Left forelimb (tissue), 1 donor: ENCODE measurements around the gene URM1.
"Not testable (repeated sequence)": the region's sequence is repeated elsewhere in the genome, so short reads cannot be mapped to it uniquely, and the experiment has no call there.

Source experiments
- DNase-seq: peaks from one replicate; pipeline ENCODE4 v3.0.0-alpha.2; 2018; ENCODE audit warnings: low spot score

Gene URM1

DNA sequence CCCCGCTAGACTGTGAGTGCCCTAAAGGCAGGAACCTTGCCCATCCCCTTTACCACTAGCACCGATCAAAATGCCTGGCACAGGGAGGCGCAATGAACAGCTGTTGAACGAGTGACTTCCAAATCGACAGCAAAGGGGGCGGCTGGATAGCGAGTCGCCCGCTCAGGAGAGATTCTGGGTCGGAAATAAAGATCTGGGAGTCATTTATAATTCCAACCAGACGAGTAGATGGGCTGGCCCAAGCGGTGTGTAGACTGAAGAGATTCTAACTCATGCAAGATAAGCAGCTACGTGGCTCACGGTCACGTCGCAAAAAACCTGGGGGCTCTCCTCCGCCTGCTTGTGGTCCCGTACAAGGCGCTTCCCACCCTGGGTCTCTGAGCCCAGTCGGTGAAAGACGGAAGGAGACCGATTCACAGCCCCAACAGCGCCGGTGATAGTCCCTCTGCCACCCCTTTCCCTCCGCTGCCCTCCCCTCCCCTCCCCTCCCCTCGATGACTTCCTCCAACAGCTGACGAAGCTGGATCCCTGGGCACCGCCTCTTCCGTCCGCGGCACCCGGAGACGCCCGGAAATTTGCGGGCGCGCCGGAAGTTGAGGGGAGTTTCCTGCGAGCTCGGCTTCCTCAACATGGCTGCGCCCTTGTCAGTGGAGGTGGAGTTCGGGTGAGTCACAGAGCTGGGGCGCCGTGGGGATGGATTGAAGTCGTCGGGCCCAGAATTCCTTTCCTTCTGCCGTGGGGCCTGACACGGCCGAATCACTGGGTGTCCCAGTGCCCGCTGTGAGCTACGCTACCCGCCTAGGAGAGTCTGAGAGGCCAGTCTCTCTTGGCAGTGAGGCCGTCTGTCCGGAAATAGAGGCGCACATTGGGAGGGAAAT is at the start of gene URM1:
Gene URM1, plus strand, starts transcription at position 623 of the 878 bp plus-strand sequence. Its CDS starts 7 bp downstream, at position 630.
- peak; percentile 98 for DNase-seq

DNA sequence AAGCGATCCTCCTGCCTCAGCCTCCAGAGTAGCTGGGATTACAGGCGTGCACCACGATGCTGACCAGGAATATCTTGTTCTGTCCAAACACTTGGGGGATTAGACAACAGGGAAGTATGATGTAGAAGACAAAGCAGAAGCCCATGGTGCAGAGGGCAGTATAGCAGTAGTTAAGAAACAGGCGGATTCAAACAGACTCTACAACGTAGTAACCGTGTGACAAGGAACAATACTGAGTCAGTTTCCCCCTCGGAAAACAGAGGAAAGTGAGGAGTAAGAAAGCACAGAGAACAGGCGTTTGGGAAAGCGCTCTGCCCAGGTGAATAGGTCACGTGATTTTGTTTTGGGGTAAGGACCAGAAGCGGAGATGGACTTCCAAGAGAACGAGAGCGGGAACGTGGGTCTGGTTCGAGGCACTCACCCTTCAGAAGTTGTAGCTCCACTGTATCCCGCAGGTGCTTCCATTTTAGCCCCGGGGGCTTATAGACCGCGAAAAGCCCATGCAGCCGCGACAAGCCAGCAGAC is 49.2 kb upstream of the URM1 start:
- no peak for DNase-seq

DNA sequence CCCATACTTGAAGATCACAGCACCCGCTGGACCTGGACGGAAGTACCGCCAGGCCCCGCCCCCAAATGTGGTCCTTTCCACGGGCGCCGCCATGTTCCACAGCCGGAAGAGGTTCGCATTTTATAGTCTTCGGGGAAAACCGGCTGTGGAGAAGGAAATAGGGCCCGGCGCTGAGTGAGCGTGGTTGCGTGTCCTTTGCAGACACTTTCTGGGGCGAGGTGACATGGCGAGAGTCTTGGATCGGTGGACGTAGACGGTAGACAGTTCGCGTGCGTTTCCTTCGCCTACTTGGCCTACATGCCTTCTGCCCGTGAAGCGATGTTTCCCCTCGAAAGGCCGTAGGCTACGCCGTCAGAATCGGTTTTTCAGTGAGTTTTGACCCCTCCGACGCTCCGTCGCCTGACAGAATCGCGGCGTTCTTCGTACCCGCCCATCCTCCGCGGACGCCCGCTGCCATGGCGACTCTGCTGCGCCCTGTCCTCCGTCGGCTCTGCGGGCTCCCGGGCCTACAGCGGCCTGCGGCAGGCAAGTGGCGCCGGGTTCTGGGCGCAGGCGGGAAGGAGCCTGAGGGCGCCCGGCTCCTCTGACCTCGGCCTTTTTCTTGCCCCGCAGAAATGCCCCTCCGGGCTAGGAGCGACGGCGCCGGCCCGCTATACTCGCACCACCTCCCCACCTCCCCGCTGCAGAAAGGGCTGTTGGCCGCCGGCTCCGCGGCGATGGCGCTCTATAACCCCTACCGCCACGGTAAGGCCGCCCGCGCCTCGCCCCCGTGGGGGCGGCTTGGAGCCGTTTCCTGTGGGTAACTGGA is 48.6 kb upstream of the URM1 start, which contains the start of the genes COQ4 and TRUB2:
Gene COQ4, plus strand, starts transcription at position 436 of the 808 bp plus-strand sequence. Its CDS starts 20 bp downstream, at position 456.
Gene TRUB2, minus strand, starts transcription at position 44 of the 808 bp plus-strand sequence. Its CDS starts 39 bp downstream, at position 5.
- DNase-seq: peak; percentile 97

DNA sequence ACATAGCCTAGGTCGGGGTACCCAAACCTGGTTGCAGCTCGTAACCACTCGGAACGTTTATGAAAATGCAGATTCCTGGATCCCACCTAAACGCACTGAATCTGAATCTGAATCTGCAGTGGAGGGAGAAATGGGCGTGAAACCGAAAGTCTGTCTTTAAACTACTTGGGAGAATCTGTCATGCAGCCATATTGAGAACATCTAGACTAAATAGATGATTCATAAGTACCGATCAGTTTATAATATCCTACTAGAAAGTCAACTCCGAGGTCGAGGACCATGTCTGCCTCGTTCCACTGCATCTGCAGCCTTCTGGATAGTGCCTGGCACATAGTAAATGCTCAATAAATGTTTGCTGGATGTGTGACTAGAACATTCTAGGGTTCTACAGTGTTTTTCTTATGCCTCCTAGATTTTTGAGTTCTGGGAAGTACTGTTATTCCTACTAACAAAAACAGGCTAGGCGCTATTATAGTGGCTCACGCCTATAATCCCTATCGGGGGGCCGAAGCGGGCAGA is 47.9 kb upstream of the URM1 start:
- no peak for DNase-seq

DNA sequence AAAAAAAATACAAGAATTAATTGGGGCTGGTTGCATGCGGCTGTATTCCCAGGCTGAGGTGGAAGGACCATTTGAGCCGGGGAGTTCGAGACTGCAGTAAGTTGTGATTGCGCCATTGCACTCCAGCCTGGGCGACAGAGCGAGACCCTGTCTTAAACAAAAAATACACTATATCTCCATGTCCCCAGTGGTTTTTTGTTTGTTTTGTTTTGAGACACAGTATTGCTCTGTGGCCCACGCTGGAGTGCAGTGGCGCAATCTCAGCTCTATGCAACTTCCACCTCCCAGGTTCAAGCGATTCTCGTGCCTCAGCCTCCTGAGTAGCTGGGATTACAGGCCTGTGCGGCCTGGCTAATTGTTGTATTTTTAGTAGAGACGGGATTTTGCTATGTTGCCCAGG is 47.4 kb upstream of the URM1 start:
- DNase-seq: no peak

DNA sequence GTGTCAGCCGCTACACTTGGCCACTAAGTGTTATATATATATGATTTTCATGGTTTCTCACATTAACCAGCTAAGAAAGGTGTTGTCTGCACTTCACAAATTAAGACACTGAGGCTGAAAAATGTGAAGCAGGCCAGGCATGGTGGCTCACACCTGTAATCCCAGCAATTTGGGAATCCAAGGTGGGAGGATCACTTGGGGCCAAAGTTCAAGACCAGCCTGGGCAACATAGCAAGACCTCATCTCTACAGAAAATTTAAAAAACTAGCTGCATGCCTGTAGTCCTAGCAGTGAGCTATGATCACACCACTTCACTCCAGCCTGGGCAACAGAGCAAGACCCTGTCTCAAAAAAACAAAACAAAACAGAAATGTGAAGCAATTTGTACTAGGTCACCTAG is 46.8 kb upstream of the URM1 start:
- DNase-seq: no peak

DNA sequence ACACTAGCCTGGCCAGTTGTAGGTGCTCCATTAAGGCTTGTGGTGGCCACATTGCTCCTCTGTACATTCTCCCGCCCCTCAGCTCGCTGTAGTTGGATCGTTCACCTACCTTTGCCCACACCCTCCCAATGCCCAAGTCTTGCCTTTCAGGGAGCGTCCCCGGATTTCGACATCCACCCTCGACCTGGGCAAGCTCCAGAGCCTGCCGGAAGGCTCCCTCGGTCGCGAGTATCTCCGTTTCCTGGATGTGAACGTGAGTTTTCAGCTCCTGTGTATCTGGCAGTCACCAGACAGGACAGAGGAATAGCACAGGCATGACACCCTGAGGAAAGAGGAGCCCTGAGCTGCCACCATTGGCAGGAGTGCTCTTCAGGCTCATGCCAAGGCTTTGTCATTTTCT is 45.5 kb upstream of the URM1 start:
- no peak for DNase-seq

DNA sequence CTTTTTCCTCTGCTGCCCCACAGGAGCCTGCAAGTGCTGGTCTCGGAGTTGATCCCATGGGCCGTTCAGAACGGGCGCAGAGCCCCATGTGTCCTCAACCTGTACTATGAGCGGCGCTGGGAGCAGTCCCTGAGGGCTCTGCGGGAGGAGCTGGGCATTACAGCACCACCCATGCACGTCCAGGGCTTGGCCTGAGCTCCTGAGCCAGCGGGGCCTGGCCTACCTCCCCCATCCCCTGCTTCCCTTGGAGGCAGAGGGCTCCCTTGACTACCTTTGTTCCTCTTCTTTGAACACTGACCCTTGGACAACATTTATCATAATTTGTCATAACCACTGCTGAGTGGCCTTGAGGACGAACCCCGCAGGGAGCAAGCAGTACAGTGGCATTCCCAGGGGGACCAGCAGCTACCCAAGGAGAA is 37.7 kb upstream of the URM1 start:
- no peak for DNase-seq

DNA sequence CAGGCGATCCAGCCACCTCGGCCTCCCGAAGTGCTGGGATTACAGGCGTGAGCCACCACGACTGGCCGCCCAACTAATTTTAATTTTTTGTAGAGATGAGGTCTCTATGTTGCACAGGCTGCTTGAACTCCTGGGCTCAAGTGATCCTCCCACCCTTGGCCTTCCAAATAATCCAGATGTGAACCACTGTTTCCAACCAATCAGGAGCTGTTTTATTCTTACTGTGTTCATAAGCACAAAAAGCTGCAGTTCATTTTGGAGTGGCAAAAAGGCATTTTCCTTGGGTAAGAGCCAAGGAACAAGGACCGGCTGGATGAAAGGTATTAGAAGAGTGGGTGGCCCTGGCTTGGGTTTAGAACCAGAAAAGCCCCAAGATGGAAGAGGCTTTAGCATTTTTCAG is 36.0 kb upstream of the URM1 start:
- DNase-seq: no peak

DNA sequence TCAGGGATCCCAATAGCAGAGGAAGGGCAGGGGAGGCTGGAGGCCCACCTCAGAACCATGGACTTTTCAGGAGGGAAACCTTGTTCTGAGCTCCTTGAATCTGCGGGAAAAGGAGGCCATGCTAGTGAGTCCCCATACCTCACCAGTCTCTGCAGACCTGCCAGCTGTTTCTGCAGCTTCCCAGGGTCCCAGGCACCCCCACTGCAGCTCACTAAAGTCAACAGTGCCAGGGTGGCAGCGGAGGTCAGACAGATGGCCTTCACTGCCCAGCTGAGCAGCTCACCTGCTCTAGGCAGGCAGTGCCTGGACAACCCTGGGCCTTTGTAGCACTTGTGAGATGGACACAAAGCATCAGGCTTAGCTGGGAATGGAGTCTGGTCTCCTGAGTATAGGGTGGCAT is 35.3 kb upstream of the URM1 start:
- no peak for DNase-seq

DNA sequence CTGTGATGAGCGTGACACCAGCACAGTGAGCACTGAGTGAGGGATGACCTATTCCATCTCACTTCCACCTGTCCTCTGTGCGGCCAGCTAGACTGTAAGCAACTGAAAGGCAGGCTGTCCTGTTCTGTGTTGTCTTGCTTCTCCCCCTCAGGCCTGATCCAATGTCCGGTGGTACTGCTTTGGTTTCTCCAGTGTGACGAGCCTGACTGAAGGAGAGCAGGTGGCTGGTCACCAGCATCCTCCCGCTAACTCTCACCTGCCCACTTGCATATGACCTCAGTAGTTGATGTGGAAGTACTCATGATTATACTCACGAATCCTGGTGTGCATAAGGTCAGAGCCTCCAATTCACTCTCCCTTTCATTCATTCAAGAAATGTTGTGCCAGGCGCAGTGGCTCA is 33.2 kb upstream of the URM1 start:
- DNase-seq: no peak

DNA sequence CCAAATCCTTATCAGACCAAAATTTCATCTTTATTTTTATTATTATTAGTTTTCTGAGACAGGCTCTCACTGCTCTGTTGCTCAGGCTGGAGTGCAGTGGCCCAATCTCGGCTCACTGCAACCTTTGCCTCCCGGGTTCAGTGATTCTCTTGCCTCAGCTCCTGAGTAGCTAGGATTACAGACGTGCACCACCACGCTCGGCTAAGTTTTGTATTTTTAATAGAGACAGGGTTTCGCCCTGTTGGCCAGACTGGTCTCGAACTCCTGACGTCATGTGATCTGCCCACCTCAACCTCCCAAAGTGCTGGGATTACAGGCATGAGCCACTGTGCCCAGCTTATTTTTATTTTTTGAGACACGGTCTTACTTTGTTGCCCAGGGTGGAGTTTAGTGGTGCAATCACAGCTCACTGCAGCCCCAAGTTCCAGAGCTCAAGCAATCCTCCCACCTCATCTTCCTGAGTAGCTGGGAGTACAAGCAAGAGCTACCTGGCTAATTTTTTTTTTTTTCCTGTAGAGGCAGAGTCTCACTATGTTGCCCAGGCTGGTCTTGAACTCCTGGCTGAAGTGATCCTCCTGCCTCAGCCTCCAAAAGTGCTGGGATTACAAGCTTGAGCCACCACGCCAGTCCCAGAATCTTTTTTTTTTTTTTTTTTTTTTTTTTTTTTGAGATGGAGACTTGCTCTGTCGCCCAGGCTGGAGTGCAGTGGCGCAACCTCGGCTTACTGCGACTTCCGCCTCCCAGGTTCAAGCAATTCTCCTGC is 32.1 kb upstream of the URM1 start:
- not testable (repeated sequence) for DNase-seq

DNA sequence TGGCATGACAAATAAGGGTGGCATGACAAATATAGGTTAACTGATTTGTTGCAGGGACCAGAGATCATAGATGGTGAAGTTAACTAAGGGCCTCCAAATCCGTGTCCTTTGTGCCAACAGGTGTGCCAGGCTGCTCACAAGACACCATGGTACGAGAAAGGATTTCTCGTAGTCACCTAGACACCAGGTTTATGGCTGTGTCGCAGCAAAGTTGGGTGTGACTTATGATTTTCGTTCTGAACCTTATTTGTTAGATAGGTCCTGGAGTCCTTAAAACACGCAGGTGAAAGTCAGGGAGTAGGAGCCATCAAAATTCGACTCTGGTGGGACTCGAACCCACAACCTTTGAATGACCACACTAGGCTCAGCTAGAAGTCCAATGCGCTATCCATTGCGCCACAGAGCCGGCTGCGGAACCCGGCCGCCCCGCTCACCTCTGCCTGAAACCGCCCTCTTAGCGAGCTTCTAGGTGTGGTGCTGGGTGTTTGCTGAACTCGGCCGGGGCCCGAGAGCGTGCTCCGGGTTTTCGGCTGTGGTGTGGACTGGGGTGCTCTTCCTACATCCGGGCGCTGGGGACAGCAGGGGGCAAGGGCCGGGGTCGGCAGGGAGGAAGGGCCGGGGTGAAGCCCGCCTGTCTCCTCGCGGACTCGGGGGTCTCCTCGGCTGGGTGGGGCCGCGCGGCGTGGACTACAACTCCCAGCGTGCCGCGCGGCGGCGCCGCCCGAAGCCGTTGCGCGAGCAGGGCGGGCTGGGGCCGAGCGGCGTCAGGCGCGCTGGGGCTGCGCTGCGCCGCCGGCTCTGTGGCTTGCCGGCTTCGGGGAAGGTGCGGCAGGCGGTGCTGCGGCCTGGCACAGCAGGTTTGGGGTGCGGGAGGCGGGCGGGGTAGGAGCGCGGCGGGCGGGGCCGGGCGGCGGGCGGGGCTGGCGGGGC is 31.1 kb upstream of the URM1 start, which contains the start of gene SLC27A4:
Gene SLC27A4, plus strand, starts transcription at position 767 of the 930 bp plus-strand sequence. CDS start 2,606 bp downstream, outside the sequence.
- peak; percentile 83 for DNase-seq

DNA sequence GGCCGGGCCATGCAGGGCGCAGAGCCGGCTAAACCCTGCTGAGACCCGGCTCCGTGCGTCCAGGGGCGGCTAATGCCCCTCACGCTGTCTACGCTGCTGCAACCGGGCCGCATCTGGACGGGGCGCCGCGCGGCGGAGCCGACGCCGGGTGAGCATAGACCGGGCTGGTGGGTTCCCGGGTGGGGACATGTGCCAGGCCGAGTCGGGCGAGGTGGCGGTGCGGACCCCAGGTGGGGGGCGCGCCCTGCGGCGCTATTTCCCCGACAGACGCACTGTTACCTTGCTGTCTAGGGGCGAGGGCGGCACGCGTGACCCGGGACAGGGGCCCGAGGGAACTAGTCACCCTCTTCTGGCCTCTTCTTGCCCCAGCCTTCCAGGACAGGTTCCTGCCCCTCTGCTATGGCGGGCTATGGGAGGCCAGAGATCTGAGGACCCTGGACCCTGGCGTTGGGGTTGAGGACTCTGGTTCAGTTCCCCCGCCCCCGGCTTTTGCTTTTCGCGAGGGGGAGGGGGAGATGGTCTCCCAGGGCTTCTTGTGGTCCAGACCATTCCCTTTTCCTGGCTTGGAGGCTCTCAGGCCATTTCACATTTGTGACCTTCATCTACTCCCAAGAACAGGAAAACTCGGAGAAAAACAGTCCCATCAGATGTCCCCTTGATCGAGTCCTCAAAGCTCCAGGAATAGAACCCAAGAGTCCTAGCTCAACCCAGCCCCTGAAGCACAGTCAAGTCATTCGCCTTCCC is 30.3 kb upstream of the URM1 start:
- DNase-seq: no peak

DNA sequence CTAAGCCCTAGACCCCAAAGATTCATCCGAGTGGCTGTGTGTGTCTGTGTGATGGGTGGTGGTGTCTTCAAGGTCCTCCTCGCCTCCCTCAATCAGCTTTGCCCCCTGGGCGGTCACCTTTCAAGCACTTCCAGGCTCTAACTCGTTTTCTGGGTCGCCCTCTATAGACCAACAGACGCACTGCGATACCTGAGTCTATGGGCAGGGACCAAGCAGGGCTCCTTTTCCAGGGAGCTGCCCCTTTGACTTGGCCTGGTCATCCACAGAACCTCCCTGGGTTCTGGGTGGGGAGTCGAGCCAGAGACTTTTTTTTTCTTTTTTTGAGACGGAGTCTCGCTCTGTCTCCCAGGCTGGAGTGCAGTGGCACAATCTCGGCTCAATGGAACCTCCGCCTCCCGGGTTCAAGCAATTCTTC is 29.7 kb upstream of the URM1 start:
- DNase-seq: no peak

DNA sequence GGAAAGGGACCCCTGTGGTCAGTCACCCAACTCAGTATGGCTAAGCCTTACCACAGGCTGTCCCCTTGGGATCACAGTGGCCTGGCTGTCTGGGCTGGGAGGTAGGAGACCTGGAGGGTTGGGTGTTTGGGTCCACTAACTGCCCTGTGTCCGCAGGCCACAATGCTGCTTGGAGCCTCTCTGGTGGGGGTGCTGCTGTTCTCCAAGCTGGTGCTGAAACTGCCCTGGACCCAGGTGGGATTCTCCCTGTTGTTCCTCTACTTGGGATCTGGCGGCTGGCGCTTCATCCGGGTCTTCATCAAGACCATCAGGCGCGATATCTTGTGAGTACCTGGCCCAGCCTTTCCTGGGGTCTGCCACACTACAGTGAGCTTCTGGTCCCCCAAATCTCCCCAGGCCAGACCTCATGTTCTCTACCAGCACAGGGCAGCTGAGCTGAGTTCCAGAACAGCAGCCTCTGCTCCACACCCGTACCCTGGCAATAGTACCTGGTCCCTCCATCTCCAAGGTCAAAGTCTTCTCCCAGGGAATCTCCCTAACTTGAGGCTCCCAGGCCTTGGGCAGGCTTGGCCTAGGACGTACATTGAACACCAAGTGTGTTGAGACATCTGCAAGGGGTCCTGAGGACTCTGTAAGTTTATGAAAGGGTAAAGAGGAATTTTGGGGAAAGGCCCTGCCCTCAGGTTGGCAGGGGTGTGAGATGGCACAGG is 28.0 kb upstream of the URM1 start:
- no peak for DNase-seq

DNA sequence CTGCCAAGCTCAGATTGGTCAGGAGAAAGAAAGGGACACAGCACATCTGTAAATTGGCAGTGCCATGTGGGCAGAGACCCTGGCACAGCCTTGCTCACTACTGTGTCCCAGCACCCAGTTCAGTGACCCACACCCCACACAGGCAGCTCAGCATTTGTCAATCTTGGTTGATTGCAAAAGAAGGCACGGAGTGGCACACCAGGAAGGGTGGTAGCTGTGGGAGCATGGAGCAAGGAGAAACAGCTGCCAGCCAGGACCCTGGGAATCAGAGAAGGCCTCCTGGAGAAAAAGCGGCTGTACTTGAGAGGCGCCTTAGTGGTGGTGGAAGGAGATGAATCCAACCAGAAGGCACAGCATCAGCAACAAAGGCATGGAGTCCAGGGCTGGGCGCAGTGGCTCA is 27.3 kb upstream of the URM1 start:
- DNase-seq: no peak

DNA sequence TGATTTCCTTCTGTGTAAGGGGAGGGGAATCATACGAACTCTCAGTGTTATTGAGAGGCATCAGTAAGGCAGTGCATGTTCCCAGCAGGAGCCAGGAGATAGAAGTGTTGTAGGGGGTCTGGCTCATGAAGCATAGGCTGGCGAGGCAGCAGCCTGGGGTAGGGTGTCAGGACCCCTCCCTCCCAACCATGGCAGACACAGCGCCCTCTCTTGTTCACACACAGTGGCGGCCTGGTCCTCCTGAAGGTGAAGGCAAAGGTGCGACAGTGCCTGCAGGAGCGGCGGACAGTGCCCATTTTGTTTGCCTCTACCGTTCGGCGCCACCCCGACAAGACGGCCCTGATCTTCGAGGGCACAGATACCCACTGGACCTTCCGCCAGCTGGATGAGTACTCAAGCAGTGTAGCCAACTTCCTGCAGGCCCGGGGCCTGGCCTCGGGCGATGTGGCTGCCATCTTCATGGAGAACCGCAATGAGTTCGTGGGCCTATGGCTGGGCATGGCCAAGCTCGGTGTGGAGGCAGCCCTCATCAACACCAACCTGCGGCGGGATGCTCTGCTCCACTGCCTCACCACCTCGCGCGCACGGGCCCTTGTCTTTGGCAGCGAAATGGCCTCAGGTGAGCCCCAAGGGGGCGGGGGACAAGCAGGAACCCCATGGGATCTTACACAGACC is 26.1 kb upstream of the URM1 start:
- no peak for DNase-seq
